Stimulated activated naive CD8-positive, alpha-beta T cell treated with anti-CD3 and anti-CD28 coated beads, Interleukin-15, amount 100 ng/mL, for 72 hours (primary cell): ENCODE results near the gene PTPRD.

Experiments
- ATAC-seq: fragments of 150-1000 bp; cut with Tn5 transposase; 2 replicates; pipeline ENCODE4 v1.10.0; 2021; ENCODE audit warnings: mild to moderate bottlenecking, moderate library complexity
- DNase-seq, 2 donors: peaks; one replicate each; pipeline ENCODE4 v3.0.0; 2021 to 2022
- H3K27ac Mint-ChIP-seq, 2 donors: one replicate each; pipeline ENCODE4 v1.8.0; 2022; ENCODE audit warnings: mild to moderate bottlenecking in 2 of 2, mixed read lengths in 2 of 2, moderate library complexity in 2 of 2
- H3K27me3 Mint-ChIP-seq: one replicate; pipeline ENCODE4 v1.8.0; 2022; ENCODE audit warnings: mixed read lengths
- H3K4me1 Mint-ChIP-seq: one replicate; pipeline ENCODE4 v1.8.0; 2022; ENCODE audit warnings: mild to moderate bottlenecking, mixed read lengths
- H3K4me3 Mint-ChIP-seq, 2 donors: one replicate each; pipeline ENCODE4 v1.8.0; 2022; ENCODE audit warnings: mild to moderate bottlenecking in 2 of 2, mixed read lengths in 2 of 2, moderate library complexity in 1 of 2
- H3K9me3 Mint-ChIP-seq, 2 donors: one replicate each; pipeline ENCODE4 v1.8.0; 2022; ENCODE audit warnings: mixed read lengths in 2 of 2

The PTPRD gene

DNA sequence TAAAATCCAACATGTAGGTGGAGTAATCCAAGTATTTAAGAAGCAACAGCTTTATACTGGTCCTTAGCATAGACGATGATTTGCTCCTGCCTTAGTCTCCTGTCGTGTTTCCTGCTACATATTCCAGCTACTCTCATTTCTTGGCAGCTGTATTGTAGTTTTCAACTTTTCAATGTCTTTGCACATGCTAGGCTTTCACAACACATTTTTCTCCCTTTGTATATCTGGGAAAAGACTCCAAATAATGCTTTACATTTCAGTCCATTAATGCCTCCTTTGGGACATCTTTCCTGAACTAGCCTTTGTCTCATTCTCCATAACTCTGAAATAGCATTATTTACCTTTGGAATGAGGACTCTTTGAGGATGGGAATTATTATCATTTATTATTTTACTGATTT lies 508.0 kb downstream of the PTPRD start:
- no peak for ATAC-seq
- Mint-ChIP-seq H3K4me3 (no peak overlapping the region), H3K4me1 (no peaks in the 10 kb centered on the region), H3K27me3 (no peaks in the 10 kb centered on the region), H3K9me3 (no peaks in the 10 kb centered on the region), H3K27ac (no peak overlapping the region)
- DNase-seq, result no peak

GRCh38 chr9:10095208-10095607 lies 517.6 kb downstream of the PTPRD start:
- no peaks in the 10 kb centered on the region for H3K4me1 Mint-ChIP-seq
- H3K27ac Mint-ChIP-seq, result no peak overlapping the region
- no peaks in the 10 kb centered on the region for H3K27me3 Mint-ChIP-seq
- DNase-seq (no peak), ATAC-seq (no peak)
- no peak overlapping the region for H3K4me3 Mint-ChIP-seq
- no peaks in the 10 kb centered on the region for H3K9me3 Mint-ChIP-seq

GRCh38 chr9:10094563-10094962 lies 518.2 kb downstream of the PTPRD start:
- ATAC-seq, result no peak
- Mint-ChIP-seq H3K27ac (no peak overlapping the region), H3K4me1 (no peaks in the 10 kb centered on the region), H3K4me3 (no peak overlapping the region), H3K27me3 (no peaks in the 10 kb centered on the region), H3K9me3 (no peaks in the 10 kb centered on the region)
- no peak for DNase-seq

- peaks cover 0 to 8% of the 10 kb centered on the region in 2 donors for H3K9me3 Mint-ChIP-seq
- DNase-seq (no peak), ATAC-seq (no peak)
- no peaks in the 10 kb centered on the region for H3K27me3 Mint-ChIP-seq
- no peak overlapping the region for H3K27ac Mint-ChIP-seq
- no peaks in the 10 kb centered on the region for H3K4me1 Mint-ChIP-seq
- H3K4me3 Mint-ChIP-seq, result no peak overlapping the region
Observed at GRCh38 chr9:10080012-10080411, 532.8 kb downstream of the PTPRD start.

GRCh38 chr9:10079284-10079964 lies 533.4 kb downstream of the PTPRD start:
- Mint-ChIP-seq H3K4me3 (no peak overlapping the region), H3K4me1 (no peaks in the 10 kb centered on the region), H3K27ac (no peak overlapping the region), H3K27me3 (no peaks in the 10 kb centered on the region), H3K9me3 (peaks cover 0 to 8% of the 10 kb centered on the region in 2 donors)
- no peak for ATAC-seq
- no peak for DNase-seq

DNA sequence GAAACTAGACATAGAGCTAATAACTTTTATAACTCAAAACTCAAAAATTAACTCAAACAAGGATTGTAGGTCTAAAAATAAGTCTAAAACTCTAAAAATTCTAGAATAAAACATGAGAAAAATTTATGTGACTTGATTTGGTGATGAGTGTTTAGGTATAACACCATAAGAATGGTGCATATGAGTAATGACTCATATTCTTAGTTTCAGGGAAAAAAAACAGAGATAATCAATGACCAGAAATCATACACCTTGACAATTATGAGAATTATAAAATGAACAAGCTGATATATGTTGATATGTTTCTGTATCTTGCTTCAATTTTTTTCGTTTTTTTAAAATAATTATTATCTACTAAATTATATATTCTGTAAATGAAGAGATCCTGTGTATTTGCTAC lies 541.2 kb downstream of the PTPRD start:
- DNase-seq (no peak), ATAC-seq (no peak)
- Mint-ChIP-seq H3K9me3 (no peaks in the 10 kb centered on the region), H3K27me3 (no peaks in the 10 kb centered on the region), H3K27ac (no peak overlapping the region), H3K4me1 (no peaks in the 10 kb centered on the region), H3K4me3 (no peak overlapping the region)

DNA sequence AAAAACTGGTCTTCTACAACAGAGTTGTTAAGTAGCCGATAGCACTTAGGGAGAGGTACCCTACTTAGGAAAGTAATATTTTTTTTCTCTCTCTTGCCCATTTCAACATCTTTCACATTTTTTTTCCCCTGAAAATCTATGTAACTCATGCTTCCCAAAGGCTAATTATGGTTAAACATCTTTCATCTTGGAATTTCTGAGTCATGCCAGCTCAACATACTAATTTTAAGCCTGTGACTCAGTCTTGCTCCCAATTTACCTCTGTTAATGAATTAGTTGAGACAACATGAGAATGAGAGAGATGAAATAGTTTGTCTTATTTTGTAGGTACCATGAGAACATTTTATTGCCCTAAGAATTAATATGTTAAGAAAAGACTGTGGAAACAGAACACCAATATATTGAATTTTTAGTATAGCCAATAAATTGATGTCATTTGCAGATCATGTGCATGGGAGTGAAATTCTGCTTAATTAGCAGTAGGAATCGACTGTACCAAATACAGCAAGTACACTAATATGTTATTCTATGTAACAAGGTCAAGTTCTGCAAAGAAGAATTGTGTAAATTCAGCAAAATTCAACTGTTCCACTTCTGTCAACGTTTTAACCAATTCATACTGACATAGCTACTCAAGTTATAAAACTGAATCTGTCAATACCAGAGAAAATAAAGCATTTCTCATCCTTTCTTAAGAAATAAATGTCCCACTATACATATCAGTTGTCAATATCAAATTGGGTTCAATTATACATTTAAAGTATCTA lies 550.0 kb downstream of the PTPRD start:
- Mint-ChIP-seq H3K27ac (no peak overlapping the region), H3K4me1 (no peaks in the 10 kb centered on the region), H3K9me3 (no peaks in the 10 kb centered on the region), H3K4me3 (no peak overlapping the region), H3K27me3 (no peaks in the 10 kb centered on the region)
- DNase-seq (no peak), ATAC-seq (no peak)

DNA sequence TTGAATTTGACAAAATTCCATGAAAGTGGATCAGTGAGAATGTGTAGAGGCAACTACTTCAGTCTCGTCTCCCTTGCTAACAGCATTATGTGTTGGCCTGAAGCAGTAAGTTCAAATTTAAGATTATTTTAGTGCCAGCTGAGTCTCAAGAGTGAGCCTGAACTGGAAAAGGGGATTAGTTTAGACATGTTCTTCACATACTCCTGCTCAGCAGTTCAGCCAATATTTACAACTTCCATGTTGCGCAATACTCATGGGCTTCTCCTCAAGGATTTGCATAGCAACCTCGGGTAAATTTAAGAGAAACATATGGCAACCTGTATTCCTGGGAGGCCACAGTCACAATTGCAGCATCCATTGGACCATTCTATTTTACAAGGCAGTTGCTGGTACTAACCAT lies 553.8 kb downstream of the PTPRD start:
- no peak for DNase-seq
- Mint-ChIP-seq H3K9me3 (no peaks in the 10 kb centered on the region), H3K4me1 (no peaks in the 10 kb centered on the region), H3K27ac (no peak overlapping the region), H3K27me3 (no peaks in the 10 kb centered on the region), H3K4me3 (no peak overlapping the region)
- no peak for ATAC-seq

GRCh38 chr9:10055886-10056395 lies 556.9 kb downstream of the PTPRD start:
- no peak overlapping the region for H3K27ac Mint-ChIP-seq
- no peak for DNase-seq

GRCh38 chr9:10054456-10054855 lies 558.3 kb downstream of the PTPRD start:
- H3K4me3 Mint-ChIP-seq, result no peak overlapping the region
- H3K4me1 Mint-ChIP-seq, result no peaks in the 10 kb centered on the region
- H3K27ac Mint-ChIP-seq, result no peak overlapping the region

More at GRCh38 chr9:10055886-10056395, 556.9 kb downstream of the PTPRD start:
- no peaks in the 10 kb centered on the region for H3K9me3 Mint-ChIP-seq
- no peaks in the 10 kb centered on the region for H3K27me3 Mint-ChIP-seq
- H3K4me3 Mint-ChIP-seq, result no peak overlapping the region
- no peaks in the 10 kb centered on the region for H3K4me1 Mint-ChIP-seq
- ATAC-seq, result no peak

DNA sequence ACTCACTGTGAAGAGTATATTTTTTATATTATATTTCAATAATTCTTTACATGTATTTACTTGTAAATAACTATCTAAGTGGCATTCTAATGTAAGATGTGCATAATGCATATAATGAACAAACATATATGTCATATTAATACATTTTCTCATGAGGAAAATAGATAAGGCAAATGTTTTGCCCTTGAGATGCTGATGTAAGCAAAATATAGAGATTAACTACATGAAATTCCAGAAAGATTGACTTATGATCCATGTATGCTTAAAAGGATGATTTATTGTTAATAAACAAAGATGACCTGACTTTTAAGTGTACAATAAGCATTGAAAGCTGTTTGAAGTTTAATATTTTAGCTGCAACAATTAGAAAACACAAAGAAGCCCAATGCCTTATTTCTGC lies 559.9 kb downstream of the PTPRD start:
- Mint-ChIP-seq H3K4me3 (no peak overlapping the region), H3K4me1 (no peaks in the 10 kb centered on the region), H3K27me3 (no peaks in the 10 kb centered on the region), H3K9me3 (no peaks in the 10 kb centered on the region), H3K27ac (no peak overlapping the region)
- no peak for ATAC-seq
- DNase-seq, result no peak

More at GRCh38 chr9:10054456-10054855, 558.3 kb downstream of the PTPRD start:
- DNase-seq, result no peak
- Mint-ChIP-seq H3K27me3 (no peaks in the 10 kb centered on the region), H3K9me3 (no peaks in the 10 kb centered on the region)
- ATAC-seq, result no peak

GRCh38 chr9:10052181-10052580 lies 560.6 kb downstream of the PTPRD start:
- DNase-seq, result no peak
- Mint-ChIP-seq H3K9me3 (no peaks in the 10 kb centered on the region), H3K27ac (no peak overlapping the region), H3K27me3 (no peaks in the 10 kb centered on the region), H3K4me1 (no peaks in the 10 kb centered on the region), H3K4me3 (no peak overlapping the region)
- no peak for ATAC-seq

DNA sequence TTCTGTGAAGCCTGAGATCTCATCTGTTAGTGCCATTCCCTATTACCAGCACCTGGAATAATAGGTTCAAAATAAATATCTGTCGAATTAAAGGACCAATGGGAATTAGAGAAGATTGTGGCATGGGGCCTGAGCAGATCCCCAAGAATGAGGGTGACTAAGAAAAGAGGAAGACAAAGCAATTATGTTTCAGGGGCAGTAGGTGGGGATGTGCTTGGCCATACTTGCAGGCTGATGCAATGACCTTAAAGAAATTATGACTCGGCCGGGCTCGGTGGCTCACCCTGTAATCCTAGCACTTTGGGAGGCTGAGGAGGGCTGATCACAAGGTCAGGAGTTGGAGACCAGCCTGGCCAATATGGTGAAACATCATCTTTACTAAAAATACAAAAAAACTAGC lies 562.8 kb downstream of the PTPRD start:
- Mint-ChIP-seq H3K4me1 (no peaks in the 10 kb centered on the region), H3K9me3 (no peaks in the 10 kb centered on the region), H3K27me3 (no peaks in the 10 kb centered on the region), H3K4me3 (no peak overlapping the region), H3K27ac (no peak overlapping the region)
- DNase-seq, result no peak
- ATAC-seq, result no peak

- Mint-ChIP-seq H3K9me3 (no peaks in the 10 kb centered on the region), H3K27ac (no peak overlapping the region), H3K4me3 (no peak overlapping the region), H3K4me1 (no peaks in the 10 kb centered on the region), H3K27me3 (no peaks in the 10 kb centered on the region)
- no peak for ATAC-seq
- DNase-seq, result no peak
Observed at GRCh38 chr9:10048994-10049393, 563.8 kb downstream of the PTPRD start.

- Mint-ChIP-seq H3K27me3 (no peaks in the 10 kb centered on the region), H3K4me3 (no peak overlapping the region), H3K4me1 (no peaks in the 10 kb centered on the region), H3K9me3 (no peaks in the 10 kb centered on the region), H3K27ac (no peak overlapping the region)
- DNase-seq (no peak), ATAC-seq (no peak)
Observed at GRCh38 chr9:10045598-10045997, 567.2 kb downstream of the PTPRD start.

DNA sequence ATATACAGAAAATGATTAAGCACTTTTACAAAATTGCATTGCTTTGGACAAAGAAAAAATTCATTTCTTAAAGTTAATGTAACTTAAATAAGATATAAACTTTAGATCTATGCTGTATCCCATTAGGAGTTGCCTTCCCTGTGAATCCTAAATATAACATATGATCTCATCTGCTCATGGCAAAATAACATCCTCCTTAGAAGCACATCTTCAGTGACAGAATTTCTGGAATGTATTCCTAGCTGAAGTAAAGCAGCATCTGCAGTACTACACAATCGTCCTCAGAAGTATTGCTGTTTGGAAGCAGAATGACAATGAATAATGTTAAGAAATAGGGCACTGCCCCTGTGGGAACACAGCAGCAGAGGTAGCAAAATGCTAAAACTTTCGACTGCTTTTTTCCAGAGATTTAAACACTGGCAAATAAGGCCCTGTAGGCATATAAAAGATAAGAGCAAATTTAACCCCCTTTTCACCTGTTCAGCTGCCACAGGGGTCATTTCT lies 571.0 kb downstream of the PTPRD start:
- Mint-ChIP-seq H3K27me3 (no peaks in the 10 kb centered on the region), H3K27ac (no peak overlapping the region), H3K4me1 (no peaks in the 10 kb centered on the region), H3K4me3 (no peak overlapping the region), H3K9me3 (no peaks in the 10 kb centered on the region)
- ATAC-seq (no peak), DNase-seq (no peak)
